Bronchial epithelial cell (primary cell): Measurements from ENCODE around the gene CCL17. TPM values are rescaled to one million over a fixed set of nuclear protein-coding genes. Genes with fewer than 3 reads are reported as not detected.
A peak's percentile ranks its signal among the peaks of the same experiment; 100 is the strongest.

Source experiments
- DNase-seq: peaks from one replicate; pipeline ENCODE4 v3.0.0-alpha.2; 2010; ENCODE audit warnings: low read depth
- FAIRE-seq: peaks from 2 replicates; lab custom pipeline; 2011; peaks lifted over from hg19 to GRCh38; lab: Jason Lieb, UNC
- H3K27me3 ChIP-seq: 2 replicates; pipeline ENCODE4 v1.5.1; 2011; ENCODE audit warnings: low read length; ENCODE audit not compliant: control insufficient read depth, insufficient read depth
- H3K36me3 ChIP-seq: 2 replicates; pipeline ENCODE4 v1.5.1; 2011; ENCODE audit warnings: low read length; ENCODE audit not compliant: control insufficient read depth, insufficient read depth
- H3K4me3 ChIP-seq: 2 replicates; pipeline ENCODE4 v1.5.1; 2011; ENCODE audit warnings: mild to moderate bottlenecking, low read depth, low read length, control low read depth
- total RNA-seq: library from RNA; depleted of rRNA; stranded (reverse); fragments of >200 nt; gene quantifications from 2 replicates; pipeline ENCODE4 v1.2.1, GENCODE V29; 2014
- TF ChIP-seq, protein P1 (sequence below): IDR thresholded peaks from 2 replicates; pipeline ENCODE4 v1.5.1; 2011; ENCODE audit warnings: mild to moderate bottlenecking, moderate library complexity, low read length, control low read depth, inconsistent platforms; ENCODE audit not compliant: insufficient read depth, severe bottlenecking

Gene CCL17
- total RNA-seq, 1 donor from 2014 or later, result not detected

DNA sequence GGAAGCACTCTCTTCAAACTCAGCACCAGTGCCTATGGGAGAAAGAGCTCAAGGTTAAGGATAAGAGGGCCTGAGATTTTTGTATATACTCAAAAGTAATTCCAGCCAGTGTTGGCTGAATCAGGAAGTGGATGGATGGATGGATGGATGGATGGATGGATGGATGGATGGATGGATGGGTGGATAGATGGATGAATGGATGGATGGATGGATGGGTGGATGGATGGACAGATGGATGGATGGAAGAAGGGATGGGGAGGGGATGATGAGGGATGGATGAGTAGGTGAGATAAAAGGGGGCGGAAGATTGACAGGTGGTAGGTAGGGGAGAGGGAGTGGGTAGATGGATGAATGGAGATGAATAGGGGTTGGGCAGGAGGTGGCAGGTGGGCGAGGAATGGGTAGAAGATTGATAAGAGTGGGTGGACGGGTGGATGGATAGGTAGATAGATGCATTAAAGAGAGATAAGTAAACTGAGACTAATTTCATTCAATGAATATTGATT lies 28.2 kb upstream of the CCL17 start:
- Histone ChIP-seq H3K36me3 (no peaks in the 10 kb centered on the region), H3K4me3 (no peak overlapping the region), H3K27me3 (no peaks in the 10 kb centered on the region)
- FAIRE-seq (no peak), DNase-seq (no peak)
- TF ChIP-seq, protein P1, sequence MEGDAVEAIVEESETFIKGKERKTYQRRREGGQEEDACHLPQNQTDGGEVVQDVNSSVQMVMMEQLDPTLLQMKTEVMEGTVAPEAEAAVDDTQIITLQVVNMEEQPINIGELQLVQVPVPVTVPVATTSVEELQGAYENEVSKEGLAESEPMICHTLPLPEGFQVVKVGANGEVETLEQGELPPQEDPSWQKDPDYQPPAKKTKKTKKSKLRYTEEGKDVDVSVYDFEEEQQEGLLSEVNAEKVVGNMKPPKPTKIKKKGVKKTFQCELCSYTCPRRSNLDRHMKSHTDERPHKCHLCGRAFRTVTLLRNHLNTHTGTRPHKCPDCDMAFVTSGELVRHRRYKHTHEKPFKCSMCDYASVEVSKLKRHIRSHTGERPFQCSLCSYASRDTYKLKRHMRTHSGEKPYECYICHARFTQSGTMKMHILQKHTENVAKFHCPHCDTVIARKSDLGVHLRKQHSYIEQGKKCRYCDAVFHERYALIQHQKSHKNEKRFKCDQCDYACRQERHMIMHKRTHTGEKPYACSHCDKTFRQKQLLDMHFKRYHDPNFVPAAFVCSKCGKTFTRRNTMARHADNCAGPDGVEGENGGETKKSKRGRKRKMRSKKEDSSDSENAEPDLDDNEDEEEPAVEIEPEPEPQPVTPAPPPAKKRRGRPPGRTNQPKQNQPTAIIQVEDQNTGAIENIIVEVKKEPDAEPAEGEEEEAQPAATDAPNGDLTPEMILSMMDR, result no peak

DNA sequence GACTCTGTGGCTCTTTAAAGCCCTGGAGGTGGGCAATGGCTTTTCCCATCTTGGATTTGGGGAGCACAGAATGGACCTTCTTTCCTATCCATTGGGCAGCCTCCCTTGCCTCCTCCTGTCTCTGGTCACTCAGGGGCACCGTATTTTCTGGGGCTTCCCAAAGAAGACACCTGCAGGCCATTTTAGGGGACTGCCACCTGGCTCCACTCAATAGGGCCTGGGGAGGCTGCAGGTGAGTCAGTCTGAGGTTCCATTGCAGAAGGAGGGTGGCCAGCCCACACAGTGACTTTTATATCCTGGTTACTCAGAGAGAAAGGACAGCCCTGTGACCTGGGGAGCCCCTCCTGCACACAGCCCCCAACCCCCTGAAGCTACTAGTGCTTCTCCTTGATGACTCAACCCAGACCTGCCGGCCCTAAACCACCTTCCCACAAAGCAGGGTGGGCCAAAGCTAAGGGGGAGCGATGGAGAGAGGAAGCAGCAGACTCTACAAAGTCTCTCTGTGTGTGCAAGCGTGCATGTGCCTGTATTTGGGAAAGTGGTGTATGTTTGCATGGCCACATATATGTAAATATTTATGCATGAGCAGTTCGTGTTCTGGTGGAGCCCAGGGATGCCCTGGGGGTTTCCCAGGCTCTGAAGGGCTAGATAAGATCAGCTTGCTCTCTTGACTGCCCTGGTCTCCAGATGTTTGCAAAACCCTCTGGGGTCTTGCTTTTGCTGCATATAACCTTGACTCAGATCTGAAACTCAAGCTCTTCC lies 27.3 kb upstream of the CCL17 start:
- Histone ChIP-seq H3K27me3 (no peaks in the 10 kb centered on the region), H3K4me3 (no peak overlapping the region), H3K36me3 (no peaks in the 10 kb centered on the region)
- no peak for FAIRE-seq
- DNase-seq, result peak; percentile 60
- TF ChIP-seq, protein P1, result peak; percentile 16

DNA sequence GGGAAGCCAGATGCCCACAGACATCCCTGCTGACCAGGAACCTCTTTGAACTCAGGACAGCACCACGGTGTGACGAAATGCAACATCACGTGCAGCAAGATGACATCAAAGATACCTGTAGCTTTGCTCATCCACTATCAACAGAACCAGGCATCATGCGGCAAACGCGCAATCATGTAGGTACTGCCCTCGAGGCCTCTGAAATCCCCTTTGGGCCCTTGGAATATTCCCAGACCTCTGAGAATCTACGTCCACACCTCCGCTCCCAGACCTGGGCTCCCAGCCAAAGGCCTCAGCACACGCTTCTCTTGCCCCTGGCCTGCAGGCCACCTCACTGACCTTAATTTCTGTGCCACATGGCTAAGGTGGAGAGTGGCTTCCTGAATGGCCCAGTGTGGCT lies 25.0 kb upstream of the CCL17 start:
- no peak overlapping the region for H3K4me3 ChIP-seq

DNA sequence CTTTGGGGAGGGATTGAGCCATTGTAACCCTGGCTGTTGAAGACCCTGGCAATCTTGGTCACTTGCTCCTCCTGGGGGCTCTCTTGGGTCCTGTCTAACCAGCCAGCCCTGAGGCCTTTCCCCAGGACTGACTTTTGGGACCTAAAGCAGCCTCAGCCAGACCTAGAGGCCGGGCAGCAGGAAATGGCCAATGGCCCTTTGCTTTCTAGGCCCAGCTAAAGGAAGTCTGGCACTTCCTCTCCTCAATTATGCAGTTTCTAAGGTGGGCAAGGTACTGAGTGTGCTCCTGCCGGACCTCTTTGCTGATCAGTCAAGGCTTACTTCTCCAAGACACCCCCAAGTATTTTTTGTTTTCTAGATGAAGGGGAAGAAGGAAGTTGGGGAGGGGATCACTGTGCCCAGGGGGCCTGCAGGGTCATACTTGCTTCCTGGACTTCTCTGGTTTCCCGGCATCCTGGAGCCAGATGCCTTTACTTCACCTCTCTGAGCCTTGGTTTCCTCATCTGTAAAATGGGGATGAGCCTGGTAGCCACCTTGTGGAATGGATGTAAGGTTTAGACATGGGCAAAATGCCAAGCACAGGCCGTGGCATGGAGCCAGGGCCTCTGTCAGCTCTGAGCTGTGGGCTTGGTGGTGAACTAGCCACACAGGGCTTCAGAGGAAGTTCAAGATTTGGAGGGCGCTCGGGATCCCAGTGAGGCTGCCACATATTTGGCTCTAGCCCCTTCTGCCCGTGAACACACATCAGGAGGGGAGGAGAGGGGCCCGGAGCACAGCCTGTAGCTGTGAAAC lies 23.7 kb upstream of the CCL17 start:
- no peaks in the 10 kb centered on the region for H3K36me3 ChIP-seq
- TF ChIP-seq, protein P1, result no peak
- peaks cover 2% of the 10 kb centered on the region for H3K27me3 ChIP-seq
- H3K4me3 ChIP-seq, result no peak overlapping the region
- FAIRE-seq (no peak), DNase-seq (no peak)

More for the DNA sequence above, 25.0 kb upstream of the CCL17 start:
- no peak for DNase-seq
- TF ChIP-seq, protein P1, result no peak
- Histone ChIP-seq H3K36me3 (no peaks in the 10 kb centered on the region), H3K27me3 (no peaks in the 10 kb centered on the region)
- no peak for FAIRE-seq

DNA sequence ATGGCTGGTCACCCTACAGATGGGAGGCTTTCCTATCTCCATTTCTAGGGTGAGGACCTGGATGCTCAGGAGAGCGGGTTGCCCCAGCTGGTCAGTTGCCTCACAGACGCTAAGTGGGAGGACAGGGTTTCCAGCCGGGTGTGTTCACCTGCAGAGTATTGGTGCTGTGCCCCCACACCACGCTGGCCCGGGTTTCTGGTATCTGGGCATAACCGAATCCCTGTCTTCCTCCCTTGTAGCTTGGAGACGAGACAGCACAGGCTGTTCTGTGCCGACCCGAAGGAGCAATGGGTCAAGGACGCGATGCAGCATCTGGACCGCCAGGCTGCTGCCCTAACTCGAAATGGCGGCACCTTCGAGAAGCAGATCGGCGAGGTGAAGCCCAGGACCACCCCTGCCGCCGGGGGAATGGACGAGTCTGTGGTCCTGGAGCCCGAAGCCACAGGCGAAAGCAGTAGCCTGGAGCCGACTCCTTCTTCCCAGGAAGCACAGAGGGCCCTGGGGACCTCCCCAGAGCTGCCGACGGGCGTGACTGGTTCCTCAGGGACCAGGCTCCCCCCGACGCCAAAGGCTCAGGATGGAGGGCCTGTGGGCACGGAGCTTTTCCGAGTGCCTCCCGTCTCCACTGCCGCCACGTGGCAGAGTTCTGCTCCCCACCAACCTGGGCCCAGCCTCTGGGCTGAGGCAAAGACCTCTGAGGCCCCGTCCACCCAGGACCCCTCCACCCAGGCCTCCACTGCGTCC lies 22.6 kb upstream of the CCL17 start:
- no peak for DNase-seq
- TF ChIP-seq, protein P1, result no peak
- H3K27me3 ChIP-seq, result peaks cover 4% of the 10 kb centered on the region
- H3K36me3 ChIP-seq, result no peaks in the 10 kb centered on the region
- FAIRE-seq, result no peak
- no peak overlapping the region for H3K4me3 ChIP-seq
